ENCODE measurements around the gene CIAO2A.

Gene CIAO2A

DNA sequence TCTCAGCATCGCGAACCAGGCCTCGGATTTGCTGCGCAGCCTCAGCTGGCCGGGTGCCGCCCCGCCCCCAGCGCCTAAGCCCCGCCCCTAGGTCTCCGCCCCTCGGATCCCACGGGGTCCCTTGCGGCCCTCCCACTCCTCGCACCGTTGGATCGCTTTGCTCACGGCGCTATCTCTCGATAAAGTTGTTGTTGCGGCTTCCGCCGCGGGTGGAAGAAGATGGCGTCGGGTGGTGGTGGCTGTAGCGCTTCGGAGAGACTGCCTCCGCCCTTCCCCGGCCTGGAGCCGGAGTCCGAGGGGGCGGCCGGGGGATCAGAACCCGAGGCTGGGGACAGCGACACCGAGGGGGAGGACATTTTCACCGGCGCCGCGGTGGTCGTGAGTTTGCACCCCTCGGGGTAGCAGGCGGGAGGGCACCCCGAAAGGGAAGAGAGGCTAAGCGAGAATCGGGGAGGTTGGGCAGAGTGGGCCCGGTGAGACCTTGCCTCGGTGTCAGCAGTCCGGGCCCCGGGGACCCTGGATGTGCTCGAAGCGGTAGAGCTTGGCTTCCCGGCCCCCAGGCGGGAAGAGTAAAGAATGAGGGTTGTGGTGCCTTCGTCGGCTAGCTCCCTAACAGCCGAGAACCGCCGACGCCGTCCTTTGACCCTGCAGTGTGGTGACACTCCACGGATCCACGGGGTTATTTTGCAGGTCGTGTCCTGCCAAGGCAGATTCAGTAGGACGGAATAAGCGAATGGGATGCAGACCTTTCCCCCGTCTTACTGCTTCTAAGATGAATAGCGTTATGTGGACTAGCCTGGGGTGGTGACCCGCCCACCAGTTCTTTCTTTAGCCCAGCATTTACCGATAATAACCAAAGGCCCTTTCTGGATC is 2.4 kb upstream of the CIAO2A start, which contains the start of gene SNX1:
Gene SNX1, plus strand, starts transcription at position 188 of the 873 bp plus-strand sequence. Its CDS starts 32 bp downstream, at position 220.
- peak; percentile 96 for DNase-seq
- H3K27me3 ChIP-seq: no peaks in the 10 kb centered on the region
- H3K4me1 ChIP-seq: peaks cover 8% of the 10 kb centered on the region
- H3K9me3 ChIP-seq: no peaks in the 10 kb centered on the region
- TF ChIP-seq, protein P1, sequence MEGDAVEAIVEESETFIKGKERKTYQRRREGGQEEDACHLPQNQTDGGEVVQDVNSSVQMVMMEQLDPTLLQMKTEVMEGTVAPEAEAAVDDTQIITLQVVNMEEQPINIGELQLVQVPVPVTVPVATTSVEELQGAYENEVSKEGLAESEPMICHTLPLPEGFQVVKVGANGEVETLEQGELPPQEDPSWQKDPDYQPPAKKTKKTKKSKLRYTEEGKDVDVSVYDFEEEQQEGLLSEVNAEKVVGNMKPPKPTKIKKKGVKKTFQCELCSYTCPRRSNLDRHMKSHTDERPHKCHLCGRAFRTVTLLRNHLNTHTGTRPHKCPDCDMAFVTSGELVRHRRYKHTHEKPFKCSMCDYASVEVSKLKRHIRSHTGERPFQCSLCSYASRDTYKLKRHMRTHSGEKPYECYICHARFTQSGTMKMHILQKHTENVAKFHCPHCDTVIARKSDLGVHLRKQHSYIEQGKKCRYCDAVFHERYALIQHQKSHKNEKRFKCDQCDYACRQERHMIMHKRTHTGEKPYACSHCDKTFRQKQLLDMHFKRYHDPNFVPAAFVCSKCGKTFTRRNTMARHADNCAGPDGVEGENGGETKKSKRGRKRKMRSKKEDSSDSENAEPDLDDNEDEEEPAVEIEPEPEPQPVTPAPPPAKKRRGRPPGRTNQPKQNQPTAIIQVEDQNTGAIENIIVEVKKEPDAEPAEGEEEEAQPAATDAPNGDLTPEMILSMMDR (IDR thresholded peaks at IDR 0.05; ENCODE audit: low read depth, low read length): no peak
- H3K36me3 ChIP-seq: peaks cover 3% of the 10 kb centered on the region; the same call in 1 of the 2 replicates
- H3K4me3 ChIP-seq (ENCODE audit: low read depth, low read length): peak within 1 kb of the TSS; percentile 87

DNA sequence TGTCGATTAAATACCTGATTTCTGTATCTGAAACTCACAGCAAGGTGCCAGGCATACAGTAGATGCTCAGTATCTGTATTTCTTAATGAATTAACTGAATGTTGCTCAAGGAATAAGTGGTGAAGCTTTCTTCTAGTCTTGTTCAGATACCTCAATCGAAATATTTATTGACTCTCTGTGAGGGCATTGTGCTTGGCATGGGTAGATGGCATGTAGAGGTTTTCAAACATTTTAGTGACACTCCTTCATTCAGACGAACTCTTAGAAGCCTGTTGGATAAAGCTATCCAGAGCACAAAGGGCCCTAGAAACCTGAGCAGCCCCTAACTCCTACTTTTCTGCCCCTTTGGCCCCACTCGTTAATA is 1.8 kb upstream of the CIAO2A start:
- TF ChIP-seq, protein P1 (IDR thresholded peaks at IDR 0.05; ENCODE audit: low read depth, low read length): no peak
- DNase-seq: no peak
- Histone ChIP-seq H3K4me3 (ENCODE audit: low read depth, low read length) (peak overlapping the region; percentile 87), H3K36me3 (peaks cover 3% of the 10 kb centered on the region; the same call in 1 of the 2 replicates), H3K27me3 (no peaks in the 10 kb centered on the region), H3K9me3 (no peaks in the 10 kb centered on the region), H3K4me1 (peaks cover 8% of the 10 kb centered on the region)

DNA sequence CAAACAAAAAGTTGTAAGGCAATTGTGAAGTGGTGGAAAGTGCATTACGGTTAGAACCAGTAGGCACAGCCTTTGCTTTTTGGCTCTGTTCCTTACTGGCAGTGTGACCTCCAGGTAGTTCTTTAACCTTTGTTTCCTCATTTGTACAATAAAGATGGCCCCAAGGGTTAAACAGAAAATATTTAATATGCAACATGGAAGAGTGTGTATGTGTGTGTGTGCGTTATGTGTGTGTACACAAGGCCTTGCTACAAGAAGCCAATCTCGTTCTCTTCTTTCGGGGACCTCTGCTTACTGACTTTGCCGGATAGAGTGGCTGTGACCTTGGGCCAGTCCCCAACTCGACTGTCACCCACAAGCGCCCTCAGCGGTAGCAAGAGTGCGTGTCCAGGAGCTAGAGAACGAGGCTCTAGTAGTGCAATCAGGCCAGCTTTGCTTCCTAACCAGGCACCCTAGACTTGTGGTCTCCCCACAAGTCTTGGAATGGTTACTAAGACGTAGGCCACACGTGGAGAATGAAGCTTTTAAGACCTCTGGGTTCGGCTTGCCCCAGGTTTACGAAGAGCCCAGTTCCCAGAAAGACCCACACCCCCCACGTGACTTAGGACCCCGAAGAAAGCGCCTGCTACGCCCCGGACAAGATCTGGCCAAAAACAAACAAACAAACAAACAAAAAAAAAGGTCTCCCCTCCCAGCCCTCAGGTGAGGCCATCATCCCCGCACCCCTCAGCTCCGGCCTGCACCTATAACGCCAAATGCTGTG is 593 bp downstream of the CIAO2A start:
- Histone ChIP-seq H3K4me1 (peaks cover 8% of the 10 kb centered on the region), H3K9me3 (no peaks in the 10 kb centered on the region), H3K27me3 (no peaks in the 10 kb centered on the region), H3K36me3 (peaks cover 9% of the 10 kb centered on the region), H3K4me3 (ENCODE audit: low read depth, low read length) (peak overlapping the region; percentile 95)
- peak; percentile 56 for DNase-seq
- TF ChIP-seq, protein P1 (IDR thresholded peaks at IDR 0.05; ENCODE audit: low read depth, low read length): peak; percentile 22

DNA sequence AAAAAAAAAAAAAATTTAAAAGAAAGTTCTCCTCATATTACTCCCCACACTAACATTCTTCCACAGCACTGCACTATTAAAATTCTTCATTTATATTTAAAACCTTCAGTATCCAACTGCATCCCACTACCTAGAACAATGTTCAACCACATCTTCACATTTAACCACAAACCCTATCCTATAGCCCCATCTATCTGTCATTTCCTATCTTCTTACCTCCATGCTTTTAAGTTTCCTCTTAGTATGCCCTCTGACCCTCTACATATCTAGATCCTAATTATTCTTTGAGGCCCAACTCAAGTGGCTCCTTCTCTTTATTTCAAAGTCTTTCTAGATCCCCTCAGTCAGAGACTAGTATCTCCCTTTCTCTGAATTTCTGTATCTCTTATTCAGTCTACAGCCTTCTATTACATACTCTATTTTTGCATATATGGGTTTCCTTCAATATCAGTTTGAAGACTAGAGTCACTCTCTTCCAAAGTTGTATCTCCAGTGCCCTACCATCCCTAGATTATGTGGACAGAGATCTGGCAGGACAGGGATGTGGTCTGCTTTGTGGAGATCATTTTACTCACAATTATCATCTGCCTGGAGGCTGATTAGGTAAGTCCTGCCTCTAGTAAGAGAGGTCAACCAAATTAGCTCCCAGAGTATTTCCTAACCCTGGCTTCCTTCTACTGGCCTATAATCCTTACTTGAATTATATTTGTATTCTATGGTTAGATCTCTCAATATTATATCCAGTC is 1.4 kb downstream of the CIAO2A start:
- Histone ChIP-seq H3K36me3 (peaks cover 17% of the 10 kb centered on the region), H3K4me1 (peaks cover 8% of the 10 kb centered on the region), H3K27me3 (no peaks in the 10 kb centered on the region), H3K4me3 (ENCODE audit: low read depth, low read length) (peak overlapping the region; percentile 95), H3K9me3 (no peaks in the 10 kb centered on the region)
- DNase-seq: no peak
- TF ChIP-seq, protein P1 (IDR thresholded peaks at IDR 0.05; ENCODE audit: low read depth, low read length): peak; percentile 9; the same call in 1 of the 2 replicates

DNA sequence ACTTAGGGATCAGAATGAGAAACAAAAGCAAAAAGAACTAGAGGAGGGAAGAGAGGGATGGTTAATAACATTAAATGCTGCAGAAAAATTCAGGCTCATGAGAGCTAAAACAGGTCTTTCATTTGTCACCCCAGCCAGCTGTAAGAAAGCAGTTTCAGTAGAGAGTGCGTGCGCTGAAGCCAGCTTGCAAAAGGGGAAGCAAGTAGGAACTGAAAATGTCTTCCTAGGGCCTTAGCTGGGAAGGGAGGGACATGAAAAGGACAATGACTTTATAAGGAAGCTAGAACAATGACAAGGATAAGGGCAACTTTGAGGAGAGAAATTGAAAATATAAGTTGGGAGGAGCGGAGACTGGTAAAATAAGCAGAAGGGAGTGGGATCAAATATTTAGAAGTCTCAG is 3.1 kb downstream of the CIAO2A start:
- Histone ChIP-seq H3K9me3 (no peaks in the 10 kb centered on the region), H3K4me3 (ENCODE audit: low read depth, low read length) (no peak overlapping the region), H3K27me3 (no peaks in the 10 kb centered on the region), H3K4me1 (peaks cover 8% of the 10 kb centered on the region), H3K36me3 (peaks cover 26% of the 10 kb centered on the region)
- no peak for DNase-seq
- TF ChIP-seq, protein P1 (IDR thresholded peaks at IDR 0.05; ENCODE audit: low read depth, low read length): no peak

Measured in BE2C (cell line).